SK-N-SH treated with all-trans-retinoic acid at 6 μM for 48 hours (cell line): ENCODE results near the gene TUBB4B.

ENCODE experiments used
- ATAC-seq: fragments of 200-7000 bp; cut with Tn5 transposase; 3 replicates; pipeline ENCODE4 v1.9.1; 2020; ENCODE audit warnings: mild to moderate bottlenecking, moderate library complexity
- ARNTL ChIP-seq: fragments of 450-650 bp; formaldehyde crosslinking; IDR thresholded peaks from 2 replicates; pipeline ENCODE4 v1.5.0; 2020; ENCODE audit warnings: low read depth, mild to moderate bottlenecking, moderate library complexity, borderline replicate concordance
- BACH2 ChIP-seq: fragments of 250-450 bp; sonication (Bioruptor Pico); IDR thresholded peaks from 2 replicates; pipeline ENCODE4 v1.9.0; 2021; ENCODE audit warnings: mild to moderate bottlenecking, borderline replicate concordance
- CSDC2 ChIP-seq: fragments of 250-450 bp; sonication (Bioruptor Pico); IDR thresholded peaks from 2 replicates; pipeline ENCODE4 v1.5.0; 2020; ENCODE audit warnings: mild to moderate bottlenecking, moderate library complexity
- CSRNP3 ChIP-seq: fragments of 250-450 bp; sonication (Bioruptor Pico); IDR thresholded peaks from 2 replicates; pipeline ENCODE4 v1.5.1; 2021; ENCODE audit warnings: mild to moderate bottlenecking, moderate library complexity
- ESRRG ChIP-seq: fragments of 250-450 bp; sonication (Bioruptor Pico); IDR thresholded peaks from 2 replicates; pipeline ENCODE4 v1.6.1; 2021; ENCODE audit warnings: mild to moderate bottlenecking
- ISL1 ChIP-seq: fragments of 250-450 bp; sonication (Bioruptor Pico); IDR thresholded peaks from 2 replicates; pipeline ENCODE4 v2.1.2; 2022; ENCODE audit warnings: mild to moderate bottlenecking, moderate library complexity
- OSR1 ChIP-seq: fragments of 250-450 bp; sonication (Bioruptor Pico); IDR thresholded peaks from 2 replicates; pipeline ENCODE4 v1.8.0; 2022; ENCODE audit warnings: moderate library complexity, mild to moderate bottlenecking, inconsistent platforms
- POU6F1 ChIP-seq: fragments of 250-450 bp; sonication (Bioruptor Pico); IDR thresholded peaks from 2 replicates; pipeline ENCODE4 v1.8.0; 2021; ENCODE audit warnings: low read depth, mild to moderate bottlenecking, moderate library complexity, borderline replicate concordance
- RARB ChIP-seq: fragments of 250-450 bp; sonication (Bioruptor Pico); IDR thresholded peaks from 2 replicates; pipeline ENCODE4 v1.8.0; 2021; ENCODE audit warnings: mild to moderate bottlenecking, moderate library complexity
- SNAI2 ChIP-seq: fragments of 250-450 bp; sonication (Bioruptor Pico); IDR thresholded peaks from 2 replicates; pipeline ENCODE4 v1.5.0; 2020; ENCODE audit warnings: mild to moderate bottlenecking, moderate library complexity
- TSHZ2 ChIP-seq: fragments of 250-450 bp; sonication (Bioruptor Pico); IDR thresholded peaks from 2 replicates; pipeline ENCODE4 v1.5.0; 2020; ENCODE audit warnings: mild to moderate bottlenecking, moderate library complexity
- ZC3H10 ChIP-seq: fragments of 250-450 bp; sonication (Bioruptor Pico); IDR thresholded peaks from 2 replicates; pipeline ENCODE4 v1.5.1; 2021; ENCODE audit warnings: mild to moderate bottlenecking, moderate library complexity
- ZNF70 ChIP-seq: fragments of 450-650 bp; formaldehyde crosslinking; IDR thresholded peaks from 2 replicates; pipeline ENCODE4 v1.5.0; 2020; ENCODE audit warnings: mild to moderate bottlenecking, moderate library complexity
- ZNF8 ChIP-seq: fragments of 450-650 bp; formaldehyde crosslinking; IDR thresholded peaks from 2 replicates; pipeline ENCODE4 v1.5.0; 2020; ENCODE audit warnings: mild to moderate bottlenecking, moderate library complexity
- TF ChIP-seq, protein P1 (sequence below): fragments of 250-450 bp; sonication (Bioruptor Pico); IDR thresholded peaks from 2 replicates; pipeline ENCODE4 v1.8.0; 2020; ENCODE audit warnings: mild to moderate bottlenecking, moderate library complexity, borderline replicate concordance

TUBB4B gene

GRCh38 chr9:137286975-137287383 is 45.9 kb downstream of the TUBB4B start:
- no peak for TF ChIP-seq ARNTL (CRISPR knock-in tag)
- no peak for TF ChIP-seq ESRRG (CRISPR knock-in tag)
- TF ChIP-seq CSDC2 (CRISPR knock-in tag): no peak
- no peak for TF ChIP-seq POU6F1 (CRISPR knock-in tag)
- TF ChIP-seq ISL1 (CRISPR knock-in tag): no peak
- no peak for TF ChIP-seq ZNF70
- TF ChIP-seq, protein P1, sequence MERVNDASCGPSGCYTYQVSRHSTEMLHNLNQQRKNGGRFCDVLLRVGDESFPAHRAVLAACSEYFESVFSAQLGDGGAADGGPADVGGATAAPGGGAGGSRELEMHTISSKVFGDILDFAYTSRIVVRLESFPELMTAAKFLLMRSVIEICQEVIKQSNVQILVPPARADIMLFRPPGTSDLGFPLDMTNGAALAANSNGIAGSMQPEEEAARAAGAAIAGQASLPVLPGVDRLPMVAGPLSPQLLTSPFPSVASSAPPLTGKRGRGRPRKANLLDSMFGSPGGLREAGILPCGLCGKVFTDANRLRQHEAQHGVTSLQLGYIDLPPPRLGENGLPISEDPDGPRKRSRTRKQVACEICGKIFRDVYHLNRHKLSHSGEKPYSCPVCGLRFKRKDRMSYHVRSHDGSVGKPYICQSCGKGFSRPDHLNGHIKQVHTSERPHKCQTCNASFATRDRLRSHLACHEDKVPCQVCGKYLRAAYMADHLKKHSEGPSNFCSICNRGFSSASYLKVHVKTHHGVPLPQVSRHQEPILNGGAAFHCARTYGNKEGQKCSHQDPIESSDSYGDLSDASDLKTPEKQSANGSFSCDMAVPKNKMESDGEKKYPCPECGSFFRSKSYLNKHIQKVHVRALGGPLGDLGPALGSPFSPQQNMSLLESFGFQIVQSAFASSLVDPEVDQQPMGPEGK (CRISPR knock-in tag): no peak
- no peak for TF ChIP-seq RARB (CRISPR knock-in tag)
- TF ChIP-seq SNAI2 (CRISPR knock-in tag): no peak
- TF ChIP-seq OSR1 (CRISPR knock-in tag): no peak
- no peak for TF ChIP-seq TSHZ2 (CRISPR knock-in tag)
- no peak for TF ChIP-seq ZC3H10 (CRISPR knock-in tag)
- TF ChIP-seq CSRNP3: no peak
- ATAC-seq: peak; percentile 98

DNA sequence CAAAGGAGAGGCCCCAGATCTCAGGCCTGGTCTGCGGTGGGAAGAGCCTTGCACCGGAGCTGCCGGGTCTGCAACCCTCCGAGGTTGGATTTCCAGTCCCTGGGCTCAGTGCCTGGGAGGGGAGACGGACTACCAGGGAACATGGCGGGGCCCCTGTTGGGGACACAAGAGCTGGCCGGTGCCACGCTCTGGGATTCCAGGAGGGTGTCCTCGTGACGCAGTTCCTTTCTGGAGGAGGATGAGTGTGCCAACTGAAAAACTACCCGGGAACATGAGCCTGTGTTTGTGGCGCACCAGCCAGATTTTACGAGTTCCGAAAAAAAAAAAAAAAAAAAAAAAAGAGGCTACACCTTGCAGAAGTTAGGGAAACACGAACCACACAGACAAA is 52.0 kb downstream of the TUBB4B start:
- no peak for TF ChIP-seq BACH2
- TF ChIP-seq, protein P1 (CRISPR knock-in tag): no peak
- TF ChIP-seq ZNF8 (CRISPR knock-in tag): no peak
- no peak for TF ChIP-seq ZC3H10 (CRISPR knock-in tag)
- ATAC-seq: no peak
